Prostate gland (tissue), 2 donors: ENCODE results near the gene S100PBP. TPM values are rescaled to one million over a fixed set of nuclear protein-coding genes. Genes with fewer than 3 reads are reported as not detected.

Source experiments
- DNase-seq: peaks from one replicate; pipeline ENCODE4 v3.0.0-alpha.2; 2019; ENCODE audit warnings: low spot score
- H3K27ac ChIP-seq, 2 donors: fragments of 200-600 bp; sonication (generic); 2 replicates each; pipeline ENCODE4 v1.5.1; 2017 to 2019
- H3K27me3 ChIP-seq: fragments of 200-600 bp; sonication (generic); replicated peaks from 2 replicates; pipeline ENCODE4 v1.5.1; 2019; ENCODE audit not compliant: insufficient read depth
- H3K36me3 ChIP-seq, 2 donors: fragments of 200-600 bp; sonication (generic); 1 replicate in 1 of 2; 2 replicates in 1 of 2; pipeline versions ENCODE4 v1.5.1 to v1.8.1; 2017 to 2019
- H3K4me1 ChIP-seq: fragments of 200-600 bp; sonication (generic); replicated peaks from 2 replicates; pipeline ENCODE4 v1.5.1; 2019
- H3K4me3 ChIP-seq, 2 donors: fragments of 200-600 bp; sonication (generic); 2 replicates each; pipeline ENCODE4 v1.5.1; 2017 to 2019
- H3K9me3 ChIP-seq: fragments of 200-600 bp; sonication (generic); 2 replicates; pipeline ENCODE4 v1.5.1; 2017
- POLR2A ChIP-seq: fragments of 450-650 bp; IDR thresholded peaks from one replicate; pipeline ENCODE4 v1.6.1; 2016; ENCODE audit warnings: antibody characterized with exemption, mild to moderate bottlenecking
- POLR2AphosphoS5 ChIP-seq: sonication (generic); formaldehyde crosslinking; IDR thresholded peaks from one replicate; pipeline ENCODE4 v1.6.1; 2017; ENCODE audit warnings: antibody characterized with exemption
- WGBS: methylation state at CpG from one replicate; pipeline ENCODE4 v1.1.5; 2018; 5-methylcytosine and 5-hydroxymethylcytosine counted together
- intact Hi-C: fragments of 100-400 bp; cut with DNase I; formaldehyde crosslinking; loops from one replicate; pipeline ENCODE4 v1.14.2; 2022
- total RNA-seq, 2 donors: library from RNA; depleted of rRNA; stranded (reverse); fragments of >200 nt; gene quantifications; one replicate each; pipeline ENCODE4 v1.1.0, GENCODE V29; 2016
- TF ChIP-seq, protein P1 (sequence below), 4 experiments: fragments of 200-600 bp in 2 of 4; fragments of 450-650 bp in 2 of 4; sonication (generic) in 2 of 4; IDR thresholded peaks; 1 replicate in 3 of 4; 2 replicates in 1 of 4; pipeline ENCODE4 v1.5.1; 2016 to 2019; ENCODE audit warnings: antibody characterized with exemption in 4 of 4, mild to moderate bottlenecking in 2 of 4, moderate library complexity in 2 of 4

S100PBP gene
- total RNA-seq, 2 donors from 2014 or later: 27.1 to 72.5 TPM

DNA sequence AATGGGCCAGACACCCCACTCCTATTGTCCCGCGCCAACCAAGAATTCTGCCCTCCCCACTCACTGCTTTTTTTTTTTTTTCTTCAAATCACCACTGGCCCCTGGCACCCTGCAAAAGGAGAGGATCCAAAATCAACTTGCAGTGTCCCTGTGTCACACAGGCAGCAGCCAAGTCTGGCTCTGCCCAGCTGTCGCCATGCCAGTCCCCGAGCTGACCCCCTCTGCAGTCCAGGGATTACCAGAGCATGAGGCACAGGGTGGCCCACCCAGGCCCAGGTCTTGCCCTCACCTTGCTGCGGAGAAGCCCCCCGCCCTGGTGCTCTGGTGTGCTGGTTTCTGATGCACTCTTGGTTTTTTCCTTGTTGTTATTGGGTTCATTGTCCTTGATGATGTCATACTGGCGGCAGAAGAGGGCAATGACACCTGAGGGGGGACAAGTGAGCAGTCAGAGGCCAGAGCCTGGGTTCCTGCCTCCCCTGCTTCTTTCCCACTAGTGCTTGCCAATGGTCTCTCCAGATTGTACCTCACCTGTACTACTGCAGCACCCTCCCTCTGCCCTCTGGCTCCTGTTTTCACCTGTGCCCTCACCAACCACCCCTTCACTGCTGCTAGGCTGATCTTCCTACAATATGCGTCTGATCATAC, 47.0 kb downstream of the S100PBP start:
- no peak for TF ChIP-seq POLR2A
- TF ChIP-seq, protein P1, sequence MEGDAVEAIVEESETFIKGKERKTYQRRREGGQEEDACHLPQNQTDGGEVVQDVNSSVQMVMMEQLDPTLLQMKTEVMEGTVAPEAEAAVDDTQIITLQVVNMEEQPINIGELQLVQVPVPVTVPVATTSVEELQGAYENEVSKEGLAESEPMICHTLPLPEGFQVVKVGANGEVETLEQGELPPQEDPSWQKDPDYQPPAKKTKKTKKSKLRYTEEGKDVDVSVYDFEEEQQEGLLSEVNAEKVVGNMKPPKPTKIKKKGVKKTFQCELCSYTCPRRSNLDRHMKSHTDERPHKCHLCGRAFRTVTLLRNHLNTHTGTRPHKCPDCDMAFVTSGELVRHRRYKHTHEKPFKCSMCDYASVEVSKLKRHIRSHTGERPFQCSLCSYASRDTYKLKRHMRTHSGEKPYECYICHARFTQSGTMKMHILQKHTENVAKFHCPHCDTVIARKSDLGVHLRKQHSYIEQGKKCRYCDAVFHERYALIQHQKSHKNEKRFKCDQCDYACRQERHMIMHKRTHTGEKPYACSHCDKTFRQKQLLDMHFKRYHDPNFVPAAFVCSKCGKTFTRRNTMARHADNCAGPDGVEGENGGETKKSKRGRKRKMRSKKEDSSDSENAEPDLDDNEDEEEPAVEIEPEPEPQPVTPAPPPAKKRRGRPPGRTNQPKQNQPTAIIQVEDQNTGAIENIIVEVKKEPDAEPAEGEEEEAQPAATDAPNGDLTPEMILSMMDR (IDR thresholded peaks at IDR 0.05): no peak
- TF ChIP-seq POLR2AphosphoS5: no peak
- Histone ChIP-seq H3K27me3 (no peaks in the 10 kb centered on the region), H3K36me3 (no peaks in the 10 kb centered on the region), H3K9me3 (no peaks in the 10 kb centered on the region), H3K4me3 (no peak overlapping the region), H3K27ac (no peak overlapping the region), H3K4me1 (no peaks in the 10 kb centered on the region)
- no peak for DNase-seq
- 93% methylated on average over 8 of the region's 8 CpGs for WGBS
- intact Hi-C loops: no loop called here

DNA sequence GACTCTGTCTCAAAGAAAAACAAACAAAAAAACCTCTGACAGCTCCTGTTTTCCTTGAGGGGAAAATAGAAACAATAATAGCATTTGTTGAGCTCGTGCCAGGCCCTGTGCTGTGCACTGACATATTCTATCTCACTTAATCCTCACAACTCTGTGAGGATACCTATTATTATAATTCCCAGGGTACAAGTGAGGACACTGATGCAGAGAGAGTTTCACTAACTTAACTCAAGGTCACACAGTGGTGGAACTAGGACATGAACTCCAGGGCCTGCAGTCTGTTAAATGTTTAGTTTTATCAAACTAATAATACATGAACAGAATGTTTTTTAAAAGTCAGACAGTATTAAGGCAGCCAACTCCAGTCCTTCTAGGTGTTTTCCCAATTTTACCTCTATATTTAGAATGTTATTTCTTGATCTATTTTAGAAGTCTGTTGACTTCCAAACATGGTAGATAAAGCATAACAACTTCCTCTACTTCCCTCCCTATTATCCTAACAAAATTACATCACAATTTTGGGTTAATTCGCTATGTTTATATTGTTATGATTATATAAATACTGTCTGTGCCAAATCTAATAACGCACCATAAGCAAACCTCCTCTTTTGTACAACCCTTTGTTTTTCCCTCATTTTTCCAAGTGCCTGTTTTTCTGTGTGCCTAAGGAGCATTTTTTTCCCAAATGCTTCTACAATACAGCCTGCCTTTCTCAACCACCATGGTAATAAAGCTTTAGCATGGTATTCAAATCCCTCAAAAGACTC, 48.4 kb downstream of the S100PBP start:
- Histone ChIP-seq H3K9me3 (no peaks in the 10 kb centered on the region), H3K36me3 (no peaks in the 10 kb centered on the region), H3K4me1 (peaks cover 4% of the 10 kb centered on the region), H3K27me3 (no peaks in the 10 kb centered on the region), H3K4me3 (no peak overlapping the region), H3K27ac (no peak overlapping the region)
- TF ChIP-seq POLR2A (no peak), POLR2AphosphoS5 (no peak)
- TF ChIP-seq, protein P1 (IDR thresholded peaks at IDR 0.05): no peak
- intact Hi-C loops: no loop called here
- WGBS: 53% methylated on average over 3 of the region's 3 CpGs
- no peak for DNase-seq

DNA sequence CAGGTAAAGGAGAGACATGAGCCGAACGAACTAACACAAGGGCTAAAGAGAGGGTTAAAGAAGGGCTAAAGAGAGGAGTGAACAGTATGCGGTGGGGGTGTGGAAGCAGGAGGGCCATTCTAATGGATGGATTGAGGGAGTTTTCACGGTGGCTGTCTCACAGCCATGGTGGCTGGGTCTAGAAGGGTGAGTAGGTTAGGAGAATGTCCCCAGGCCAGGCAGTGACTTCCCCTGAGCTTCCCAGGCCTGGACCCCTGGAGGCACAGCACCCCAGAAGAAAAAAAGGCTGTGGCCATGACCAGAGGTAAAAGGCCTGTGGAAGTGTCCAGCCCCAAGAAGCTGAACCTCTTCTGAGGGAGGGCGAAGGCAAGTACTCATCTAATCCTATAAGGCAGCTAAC, 49.7 kb downstream of the S100PBP start:
- 86% methylated on average over 5 of the region's 5 CpGs for WGBS
- H3K27ac ChIP-seq: no peak overlapping the region
- TF ChIP-seq POLR2A (no peak), POLR2AphosphoS5 (no peak)
- TF ChIP-seq, protein P1 (IDR thresholded peaks at IDR 0.05): no peak
- H3K9me3 ChIP-seq: no peaks in the 10 kb centered on the region
- no peak for DNase-seq
- intact Hi-C loops: no loop called here
- no peak overlapping the region for H3K4me3 ChIP-seq
- H3K36me3 ChIP-seq: no peaks in the 10 kb centered on the region
- H3K4me1 ChIP-seq: peaks cover 4% of the 10 kb centered on the region
- H3K27me3 ChIP-seq: no peaks in the 10 kb centered on the region

DNA sequence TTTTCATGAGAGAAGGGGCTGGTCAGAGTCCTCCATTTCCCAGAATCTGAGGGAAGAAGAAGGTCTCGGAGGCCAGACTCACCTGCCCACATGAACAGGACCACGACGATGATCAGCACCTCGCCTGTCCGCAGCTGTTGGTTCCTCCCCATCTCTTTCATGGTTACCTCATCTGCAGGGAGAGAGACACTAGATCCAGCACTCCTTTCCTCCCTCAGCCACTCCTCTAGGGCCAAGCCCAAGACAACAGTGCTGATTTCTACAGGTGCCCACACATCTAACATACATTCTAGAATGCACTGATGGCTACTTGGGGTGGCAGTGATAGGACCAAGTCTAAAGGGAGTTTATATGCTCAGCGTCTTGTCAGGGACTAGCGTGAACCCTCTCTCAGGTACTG, 50.2 kb downstream of the S100PBP start:
- TF ChIP-seq POLR2A: no peak
- TF ChIP-seq, protein P1 (IDR thresholded peaks at IDR 0.05): no peak
- TF ChIP-seq POLR2AphosphoS5: no peak
- WGBS: 90% methylated on average over 7 of the region's 7 CpGs
- DNase-seq: no peak
- Histone ChIP-seq H3K27ac (no peak overlapping the region), H3K9me3 (no peaks in the 10 kb centered on the region), H3K4me1 (peaks cover 4% of the 10 kb centered on the region), H3K36me3 (no peaks in the 10 kb centered on the region), H3K4me3 (no peak overlapping the region), H3K27me3 (no peaks in the 10 kb centered on the region)
- intact Hi-C loops: no loop called here

DNA sequence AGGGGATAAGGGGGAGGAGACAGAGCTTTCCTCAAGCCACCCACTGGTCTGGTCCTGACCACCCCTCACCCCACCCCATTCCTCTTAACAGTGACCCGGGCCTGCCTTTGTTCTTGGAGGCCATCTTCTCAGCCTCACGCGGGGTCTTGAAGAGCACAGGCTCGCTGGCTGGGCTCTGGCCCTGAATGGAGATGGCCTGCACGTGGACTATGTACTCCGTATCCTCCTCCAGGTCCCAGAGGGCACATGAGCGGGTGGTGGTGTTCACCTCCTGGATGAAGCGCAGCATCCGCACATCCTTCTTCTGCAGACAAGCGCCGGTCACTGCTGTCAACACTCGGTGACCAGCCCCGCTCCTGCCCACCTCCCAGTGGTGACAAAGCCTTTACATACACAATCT, 50.6 kb downstream of the S100PBP start:
- H3K36me3 ChIP-seq: no peaks in the 10 kb centered on the region
- H3K9me3 ChIP-seq: no peaks in the 10 kb centered on the region
- intact Hi-C loops: no loop called here
- H3K4me3 ChIP-seq: no peak overlapping the region
- no peak for DNase-seq
- 96% methylated on average over 13 of the region's 13 CpGs for WGBS
- H3K27ac ChIP-seq: no peak overlapping the region
- H3K27me3 ChIP-seq: no peaks in the 10 kb centered on the region
- peaks cover 4% of the 10 kb centered on the region for H3K4me1 ChIP-seq
- TF ChIP-seq POLR2A (no peak), POLR2AphosphoS5 (no peak)
- TF ChIP-seq, protein P1 (IDR thresholded peaks at IDR 0.05): no peak
